Left kidney (tissue), 8 donors: ENCODE results near the gene BLTP3B. TPM values are rescaled to one million over a fixed set of nuclear protein-coding genes. Genes with fewer than 3 reads are reported as not detected.
"Not testable (repeated sequence)": the region's sequence is repeated elsewhere in the genome, so short reads cannot be mapped to it uniquely, and the experiment has no call there.

Source experiments
- DNase-seq: peaks from one replicate; pipeline ENCODE4 v3.0.0-alpha.2; 2013
- long read RNA-seq, 8 donors: transcript quantifications; one replicate each; lab custom pipeline, GENCODE V29; 2026
- polyA plus RNA-seq: library from polyadenylated mRNA; unstranded; fragments of 120-200 nt; gene quantifications from one replicate; pipeline ENCODE4 v1.2.1, GENCODE V29; 2013; ENCODE audit not compliant: insufficient read length

The BLTP3B gene
- 25.9 TPM for polyA plus RNA-seq
- long read RNA-seq, donor 1, full-length matches to known transcripts, result 1 of 1 reads
- long read RNA-seq, donor 1, partial matches to known transcripts, result 0 of 1 reads
- long read RNA-seq, donor 1, other reads (novel, unspliced or antisense), result 0 of 1 reads
- long read RNA-seq, donor 2, result 0 reads
- long read RNA-seq, donor 3, result 0 reads
- long read RNA-seq, donor 4, result 0 reads
- long read RNA-seq, donor 5, full-length matches to known transcripts, result 1 of 1 reads
- long read RNA-seq, donor 5, partial matches to known transcripts, result 0 of 1 reads
- long read RNA-seq, donor 5, other reads (novel, unspliced or antisense), result 0 of 1 reads
- long read RNA-seq, donor 6, result 0 reads
- long read RNA-seq, donor 7, result 0 reads
- long read RNA-seq, donor 8, result 0 reads

- DNase-seq, result peak; percentile 88
Observed at GRCh38 chr12:100142851-100143559, at the start of gene BLTP3B. Gene BLTP3B, minus strand, starts transcription at chr12:100142874. Its CDS starts 239 bp downstream, at chr12:100142635.

- DNase-seq, result no peak
Observed at GRCh38 chr12:100189636-100190394, 47.1 kb upstream of the BLTP3B start.

GRCh38 chr12:100188888-100189635 is 46.4 kb upstream of the BLTP3B start:
- DNase-seq, result not testable (repeated sequence)

- no peak for DNase-seq
Observed at GRCh38 chr12:100187857-100188519, 45.3 kb upstream of the BLTP3B start.

DNA sequence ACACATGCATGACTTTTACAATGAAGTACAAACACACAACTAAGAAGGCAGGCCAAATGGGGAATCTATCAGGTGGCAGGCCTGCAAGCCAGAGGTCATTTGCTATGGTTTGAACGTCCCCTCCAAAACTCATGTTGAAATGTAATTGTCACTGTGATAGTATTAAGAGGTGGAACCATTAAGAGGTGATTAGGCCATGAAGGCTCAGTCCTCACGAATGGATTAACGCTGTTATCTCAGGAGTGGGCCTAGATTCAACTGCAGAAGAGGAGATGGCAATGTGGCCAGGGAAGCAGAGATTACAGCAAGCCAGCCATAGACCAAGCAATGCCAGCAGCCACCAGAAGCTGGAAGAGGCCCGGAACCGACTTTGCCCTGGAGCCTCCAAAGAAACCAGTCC is 44.4 kb upstream of the BLTP3B start:
- DNase-seq, result no peak

DNA sequence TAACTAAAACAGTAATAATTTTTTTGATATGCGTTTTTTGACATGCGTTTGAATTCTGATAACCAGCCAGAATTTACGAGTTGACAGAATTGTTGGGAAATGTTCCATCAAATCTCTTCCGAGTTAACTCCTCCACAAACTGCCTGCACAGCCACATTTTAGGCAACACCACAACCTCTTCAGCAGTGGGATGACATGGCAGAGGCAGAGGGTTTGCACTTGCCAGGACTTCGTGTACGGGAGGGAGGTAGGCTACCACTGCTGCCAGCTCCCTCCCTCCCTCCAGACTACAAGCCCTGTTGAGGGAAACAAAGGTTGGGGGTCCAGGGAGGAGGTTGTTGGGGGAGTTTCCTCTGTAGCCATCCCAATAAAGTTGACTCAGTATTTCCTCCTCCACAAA is 43.4 kb upstream of the BLTP3B start:
- DNase-seq, result no peak

DNA sequence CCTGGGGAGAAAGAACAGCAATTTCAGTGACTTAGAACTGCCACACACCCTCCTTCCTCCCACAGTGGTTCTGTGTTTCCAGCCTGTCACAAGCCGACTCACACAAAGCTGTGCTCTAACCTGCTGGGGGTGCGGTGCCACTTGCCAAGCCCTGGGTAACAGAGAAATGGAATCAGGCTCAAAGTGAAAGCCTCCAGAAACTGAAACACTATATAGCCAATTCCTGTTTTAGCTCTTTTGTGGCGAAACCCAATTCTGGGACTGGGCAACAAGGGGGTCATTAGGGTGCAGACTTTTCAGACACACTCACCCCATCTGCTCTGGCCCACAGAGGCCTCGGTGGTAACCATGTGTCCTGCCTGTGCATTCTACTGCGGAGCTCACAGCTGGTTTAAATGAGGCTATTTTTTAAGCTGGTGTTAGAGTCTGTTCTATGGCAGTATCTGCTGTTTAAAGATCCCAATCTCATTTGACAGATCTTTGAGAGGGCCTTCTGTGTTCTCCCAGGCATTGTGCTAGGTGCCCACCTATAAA is 42.8 kb upstream of the BLTP3B start:
- DNase-seq, result no peak

- no peak for DNase-seq
Observed at GRCh38 chr12:100184549-100185145, 42.0 kb upstream of the BLTP3B start.

DNA sequence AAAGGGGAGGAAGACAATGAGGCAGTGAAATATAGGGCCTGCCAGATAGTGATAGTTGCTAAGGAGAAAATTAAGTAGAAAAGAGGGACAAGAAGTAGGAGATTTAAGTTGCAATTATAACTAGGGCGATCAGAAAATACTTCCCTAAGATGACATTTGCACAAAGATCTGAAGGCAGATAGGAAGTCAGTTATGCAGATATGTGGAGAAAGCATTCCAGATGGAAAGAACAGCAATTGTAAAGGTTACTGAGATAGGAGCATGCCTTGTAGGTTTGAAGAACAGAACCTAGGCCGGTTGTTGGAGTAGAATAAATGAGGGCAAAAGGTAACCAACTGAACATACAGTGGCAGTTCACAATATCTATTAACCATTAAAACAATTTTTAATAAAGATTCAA is 36.6 kb upstream of the BLTP3B start:
- DNase-seq, result no peak

- DNase-seq, result not testable (repeated sequence)
Observed at GRCh38 chr12:100176493-100176892, 33.8 kb upstream of the BLTP3B start.

GRCh38 chr12:100174495-100174894 is 31.8 kb upstream of the BLTP3B start:
- DNase-seq, result no peak

DNA sequence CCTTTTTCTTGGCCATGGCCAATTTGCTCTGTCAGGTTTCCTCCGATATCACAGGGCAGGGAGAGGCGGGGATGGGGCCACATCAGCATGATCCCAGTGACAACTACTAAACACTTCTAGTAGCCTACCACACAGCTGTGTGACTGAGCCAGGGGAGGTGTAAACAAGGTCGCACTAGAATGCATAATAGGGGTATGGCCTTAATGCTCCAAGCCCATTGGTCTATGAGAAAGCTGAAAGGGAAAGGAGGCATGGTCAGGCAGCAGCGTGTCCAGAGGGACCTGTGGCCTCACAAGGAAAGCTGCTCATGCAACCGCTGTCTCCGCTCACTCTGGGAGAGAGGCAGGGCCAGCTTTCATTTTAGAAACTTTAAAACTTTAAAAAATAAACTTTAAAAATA is 30.4 kb upstream of the BLTP3B start:
- DNase-seq, result no peak

DNA sequence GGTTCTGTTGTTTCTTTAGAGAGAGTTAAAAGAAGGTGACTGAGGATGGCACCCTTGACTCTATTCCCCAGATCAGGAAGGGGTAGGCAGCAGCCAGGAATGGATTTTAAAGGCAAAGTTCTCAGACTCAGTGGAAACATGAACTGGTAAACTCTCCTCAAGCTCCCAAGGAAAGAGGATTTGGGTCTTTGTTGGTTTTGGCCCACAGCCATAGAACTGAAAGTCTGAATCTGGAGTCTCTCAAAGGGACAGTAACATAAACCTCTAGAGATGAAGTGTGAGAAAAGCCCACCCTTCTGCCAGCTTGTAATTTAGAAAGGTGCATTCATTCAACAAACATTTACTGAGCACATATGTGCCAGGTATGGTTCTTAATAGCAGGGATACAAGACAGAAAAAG is 28.6 kb upstream of the BLTP3B start:
- peak; percentile 29 for DNase-seq

DNA sequence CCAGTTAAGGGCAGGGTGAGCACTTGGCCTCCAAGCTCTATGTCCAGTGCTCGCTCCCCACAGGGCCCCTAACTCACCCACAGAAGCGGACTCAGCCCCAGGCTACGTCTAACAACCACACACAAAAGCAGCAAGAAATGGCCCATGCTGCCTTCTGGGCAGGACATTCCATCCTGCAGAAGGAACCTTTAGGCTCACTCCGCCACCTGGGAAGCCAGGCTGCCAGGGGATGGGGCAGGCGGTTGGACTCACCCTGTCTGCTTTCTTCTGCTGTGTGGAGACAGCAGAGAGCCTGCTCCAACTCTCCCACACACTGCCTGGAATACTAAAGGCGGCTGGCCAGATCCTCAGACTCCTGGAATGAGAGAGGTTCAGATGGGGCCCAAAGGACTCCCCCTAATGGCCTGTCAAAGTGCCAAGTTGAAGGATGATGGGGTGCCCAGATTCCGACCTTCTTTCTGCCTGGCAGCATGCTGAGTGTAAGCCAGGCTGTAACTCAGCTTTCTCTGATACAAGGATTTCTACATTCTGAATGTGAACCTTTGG is 27.7 kb upstream of the BLTP3B start:
- DNase-seq, result no peak

DNA sequence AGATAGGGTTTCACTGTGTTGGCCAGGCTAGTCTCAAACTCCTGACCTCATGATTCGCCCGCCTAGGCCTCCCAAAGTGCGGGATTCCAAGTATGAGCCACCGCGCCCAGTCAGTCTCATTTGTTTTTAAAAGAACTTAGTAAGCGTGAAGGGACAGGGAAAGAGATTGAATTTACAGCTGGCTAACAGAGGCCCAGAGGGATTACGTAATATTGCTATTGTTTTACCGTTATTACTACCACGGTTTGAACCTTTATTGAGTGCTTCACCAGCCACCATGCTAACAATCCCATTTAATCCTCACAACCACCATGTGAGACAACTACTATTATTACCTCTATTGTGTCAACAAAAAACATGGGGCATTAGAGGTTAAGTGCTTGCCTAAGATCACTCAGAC is 26.7 kb upstream of the BLTP3B start:
- no peak for DNase-seq

DNA sequence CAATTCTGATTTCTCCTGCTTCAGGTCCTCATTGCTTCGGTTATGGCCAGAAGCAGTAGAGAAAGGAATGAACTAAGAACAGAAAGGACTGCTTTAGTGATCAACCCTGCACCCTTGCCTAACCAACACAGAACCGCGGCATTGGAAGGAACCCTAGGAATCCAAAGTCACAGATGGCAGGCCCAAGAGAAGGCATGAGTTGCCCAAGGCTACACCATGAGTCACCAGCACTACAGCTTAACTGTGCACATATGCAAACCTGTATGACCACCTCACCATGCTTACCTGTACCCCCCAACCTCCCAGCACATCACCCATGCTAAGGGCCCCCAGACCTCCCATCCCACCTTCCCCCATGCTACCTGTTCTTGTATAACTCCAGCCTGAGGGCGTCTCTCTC is 25.9 kb upstream of the BLTP3B start:
- no peak for DNase-seq

- no peak for DNase-seq
Observed at GRCh38 chr12:100166232-100166631, 23.6 kb upstream of the BLTP3B start.

GRCh38 chr12:100165356-100165755 is 22.7 kb upstream of the BLTP3B start:
- no peak for DNase-seq

DNA sequence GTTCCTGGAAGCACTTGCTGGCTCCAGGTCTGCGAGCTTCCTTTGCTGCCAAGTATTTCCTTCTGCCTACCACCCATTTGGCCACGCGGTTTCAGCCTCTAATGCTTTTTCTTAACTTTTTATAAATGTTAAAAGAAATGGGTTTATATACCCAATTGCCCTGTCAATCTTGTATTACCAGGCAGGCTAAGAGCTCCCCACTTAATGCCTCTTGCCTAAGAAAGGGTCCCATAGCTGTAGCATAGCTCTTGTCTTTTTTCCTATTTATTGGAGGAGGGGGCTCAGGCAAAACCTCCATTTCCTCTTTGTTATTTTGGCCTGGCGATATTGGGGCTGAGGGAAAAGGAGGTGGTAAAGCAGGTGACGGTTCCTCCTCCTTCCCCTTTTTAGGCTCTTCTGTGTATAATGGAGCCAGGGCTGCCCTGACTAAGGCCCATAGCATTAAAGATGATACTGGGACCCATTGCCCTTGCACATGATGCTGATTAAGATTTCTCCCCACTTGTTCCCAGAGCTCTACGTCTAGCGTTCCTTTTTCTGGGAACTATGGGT is 21.6 kb upstream of the BLTP3B start:
- no peak for DNase-seq
